T1000 (cell line): ENCODE measurements around the gene EGFR.
A peak's percentile ranks its signal among the peaks of the same experiment; 100 is the strongest.
"Not testable (repeated sequence)": the region's sequence is repeated elsewhere in the genome, so short reads cannot be mapped to it uniquely, and the experiment has no call there.

ENCODE experiments used
- DNase-seq: peaks from one replicate; lab custom pipeline; 2025; ENCODE audit warnings: mixed read lengths; lab: John Stamatoyannopoulos, UW

The EGFR gene

GRCh38 chr7:55013851-55014250 is 5.0 kb upstream of the EGFR start:
- no peak for DNase-seq

DNA sequence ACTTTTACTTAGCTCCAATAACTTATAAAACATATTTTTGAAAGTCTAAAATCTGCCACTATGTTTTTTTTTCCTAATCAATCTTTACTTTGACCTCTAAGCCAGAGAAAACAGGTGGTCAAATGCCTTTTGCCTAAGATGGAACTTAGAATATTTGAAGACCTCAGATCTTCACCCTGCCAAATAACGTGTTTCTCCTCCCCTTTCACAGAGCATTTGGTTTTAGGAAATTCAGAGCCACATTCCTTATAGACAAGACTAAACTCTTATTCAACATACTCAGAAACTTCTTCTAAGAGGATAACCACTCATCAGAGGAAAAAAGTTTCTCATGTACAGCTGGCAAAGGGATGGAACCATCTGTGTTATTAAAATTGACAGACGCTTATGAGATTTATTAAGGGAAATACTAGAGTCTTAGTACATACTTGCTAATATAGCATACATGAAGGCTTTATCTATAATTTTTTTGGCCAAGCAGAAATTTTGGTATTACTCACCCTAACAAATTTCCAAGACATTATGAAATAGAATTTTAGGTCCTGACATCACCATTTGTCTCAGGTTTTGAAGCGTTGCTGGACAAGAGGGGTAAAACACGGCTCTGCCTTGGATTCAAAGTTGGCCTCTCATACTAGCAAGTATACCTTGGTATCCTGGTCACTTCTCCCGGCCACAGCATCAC is 2.6 kb upstream of the EGFR start:
- no peak for DNase-seq

GRCh38 chr7:55016746-55017090 is 2.1 kb upstream of the EGFR start:
- no peak for DNase-seq

DNA sequence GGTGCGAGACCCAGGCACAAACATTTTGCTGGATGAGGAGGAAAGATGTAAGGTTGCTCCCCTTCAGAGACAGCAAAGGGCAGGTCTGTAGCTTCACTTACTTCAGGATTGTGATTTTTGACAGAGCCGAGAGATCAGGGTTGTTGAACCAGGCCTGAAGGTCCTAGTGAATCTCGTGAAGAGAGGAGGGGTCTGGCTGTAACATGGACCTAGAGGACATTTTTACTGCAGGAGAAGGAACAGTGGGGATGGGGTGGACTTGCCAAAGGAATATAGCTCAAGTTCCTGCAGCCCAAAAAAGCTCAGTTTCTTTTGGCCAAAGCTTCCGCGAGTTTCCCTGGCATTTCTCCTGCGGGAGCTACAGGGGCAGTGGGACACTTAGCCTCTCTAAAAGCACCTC is 976 bp upstream of the EGFR start:
- no peak for DNase-seq

DNA sequence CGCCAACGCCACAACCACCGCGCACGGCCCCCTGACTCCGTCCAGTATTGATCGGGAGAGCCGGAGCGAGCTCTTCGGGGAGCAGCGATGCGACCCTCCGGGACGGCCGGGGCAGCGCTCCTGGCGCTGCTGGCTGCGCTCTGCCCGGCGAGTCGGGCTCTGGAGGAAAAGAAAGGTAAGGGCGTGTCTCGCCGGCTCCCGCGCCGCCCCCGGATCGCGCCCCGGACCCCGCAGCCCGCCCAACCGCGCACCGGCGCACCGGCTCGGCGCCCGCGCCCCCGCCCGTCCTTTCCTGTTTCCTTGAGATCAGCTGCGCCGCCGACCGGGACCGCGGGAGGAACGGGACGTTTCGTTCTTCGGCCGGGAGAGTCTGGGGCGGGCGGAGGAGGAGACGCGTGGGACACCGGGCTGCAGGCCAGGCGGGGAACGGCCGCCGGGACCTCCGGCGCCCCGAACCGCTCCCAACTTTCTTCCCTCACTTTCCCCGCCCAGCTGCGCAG is 424 bp downstream of the EGFR start:
- no peak for DNase-seq

GRCh38 chr7:55019691-55020465 is 1.1 kb downstream of the EGFR start:
- peak; percentile 16 for DNase-seq

- DNase-seq = no peak
Measured at GRCh38 chr7:55020466-55020871, 1.7 kb downstream of the EGFR start.

- no peak for DNase-seq
Measured at GRCh38 chr7:55021053-55021452, 2.2 kb downstream of the EGFR start.

DNA sequence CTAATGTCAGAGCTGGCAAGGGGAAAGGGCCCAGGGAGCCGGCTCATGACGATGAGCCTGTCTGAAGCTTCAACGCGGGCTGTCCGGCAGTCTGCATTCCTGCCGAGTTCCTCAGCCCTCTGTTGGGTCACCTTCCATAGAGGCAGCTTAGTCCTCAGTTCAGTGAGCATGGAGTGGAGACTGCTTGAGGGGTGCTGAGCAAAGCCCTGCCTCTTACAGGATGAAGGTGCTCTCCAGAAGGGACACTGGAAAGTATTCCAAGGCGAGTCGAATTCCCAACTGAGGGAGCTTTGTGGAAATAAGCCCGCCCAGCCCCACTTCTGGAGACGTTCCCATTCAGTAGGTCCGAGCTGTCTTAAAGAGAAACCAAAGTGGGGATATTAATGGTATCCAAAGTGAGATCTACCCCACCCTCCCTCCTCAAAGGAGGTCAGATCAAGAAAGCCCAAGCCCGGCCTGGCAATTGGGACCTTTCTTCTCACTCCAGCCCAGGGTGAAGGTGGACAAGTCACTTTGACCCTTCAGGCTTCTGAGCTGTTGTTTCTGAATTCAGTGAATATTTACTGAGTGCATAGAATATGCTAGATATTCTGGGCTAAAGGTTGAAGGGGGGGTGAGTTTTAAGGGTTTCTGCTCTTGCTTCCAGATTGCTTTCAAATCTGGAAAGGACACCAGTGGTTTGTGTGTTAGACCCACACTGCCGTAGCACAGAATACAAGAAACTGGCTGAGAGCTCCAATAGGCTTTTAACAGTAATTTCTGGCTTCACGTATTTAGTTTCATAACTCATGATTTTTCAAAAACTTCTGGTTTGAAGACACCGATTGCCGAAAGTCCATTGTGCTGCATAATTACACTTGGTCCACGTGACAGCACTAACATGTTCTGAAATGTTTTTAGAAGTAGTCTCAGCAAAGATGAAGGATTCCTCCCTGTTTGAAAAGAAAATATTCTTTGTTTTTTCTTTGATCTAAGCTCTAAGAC is 3.5 kb downstream of the EGFR start:
- DNase-seq = no peak

- DNase-seq = no peak
Measured at GRCh38 chr7:55023841-55024505, 5.2 kb downstream of the EGFR start.

GRCh38 chr7:55024776-55025175 is 6.0 kb downstream of the EGFR start:
- DNase-seq = no peak

GRCh38 chr7:55026086-55026790 is 7.4 kb downstream of the EGFR start:
- no peak for DNase-seq

GRCh38 chr7:55026867-55027490 is 8.2 kb downstream of the EGFR start:
- no peak for DNase-seq

DNA sequence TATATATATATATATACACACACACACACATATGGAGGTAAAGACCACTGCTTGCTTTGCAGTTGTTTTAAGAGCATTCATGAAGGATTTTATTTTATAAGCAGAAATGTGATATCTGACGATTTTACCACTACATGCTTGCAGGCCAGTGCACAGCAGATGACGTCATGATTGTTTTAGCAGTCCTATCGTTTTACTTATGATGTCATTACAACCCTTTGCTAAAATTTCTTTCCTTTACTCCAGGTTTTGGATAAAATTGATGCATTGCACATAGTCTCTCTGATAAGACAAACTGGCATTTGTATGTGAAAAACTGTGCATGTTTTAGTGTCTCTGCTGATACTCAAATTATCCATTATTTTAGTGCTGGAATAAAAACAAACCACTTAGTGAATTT is 9.2 kb downstream of the EGFR start:
- DNase-seq = no peak

GRCh38 chr7:55030314-55030713 is 11.5 kb downstream of the EGFR start:
- no peak for DNase-seq

DNA sequence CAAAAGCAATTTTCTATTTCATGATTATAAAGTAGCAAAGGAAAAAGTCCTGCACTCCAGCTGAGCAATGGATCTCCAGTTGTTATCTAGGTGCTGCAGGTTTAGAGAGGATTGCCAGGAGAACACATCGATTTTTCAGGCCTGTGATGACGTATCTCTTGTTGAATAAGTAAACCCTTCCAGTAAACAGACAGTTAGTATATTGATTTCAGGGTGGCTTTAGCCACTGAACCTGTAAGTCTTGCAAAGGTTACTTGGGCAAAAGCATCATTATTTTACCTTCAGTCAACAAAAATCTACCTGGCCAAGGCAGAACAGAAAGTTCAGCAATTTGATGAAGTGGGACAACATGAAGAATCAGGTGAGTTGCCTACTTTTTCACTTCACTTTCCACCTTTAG is 12.3 kb downstream of the EGFR start:
- DNase-seq = no peak

GRCh38 chr7:55032069-55032699 is 13.4 kb downstream of the EGFR start:
- DNase-seq = no peak

DNA sequence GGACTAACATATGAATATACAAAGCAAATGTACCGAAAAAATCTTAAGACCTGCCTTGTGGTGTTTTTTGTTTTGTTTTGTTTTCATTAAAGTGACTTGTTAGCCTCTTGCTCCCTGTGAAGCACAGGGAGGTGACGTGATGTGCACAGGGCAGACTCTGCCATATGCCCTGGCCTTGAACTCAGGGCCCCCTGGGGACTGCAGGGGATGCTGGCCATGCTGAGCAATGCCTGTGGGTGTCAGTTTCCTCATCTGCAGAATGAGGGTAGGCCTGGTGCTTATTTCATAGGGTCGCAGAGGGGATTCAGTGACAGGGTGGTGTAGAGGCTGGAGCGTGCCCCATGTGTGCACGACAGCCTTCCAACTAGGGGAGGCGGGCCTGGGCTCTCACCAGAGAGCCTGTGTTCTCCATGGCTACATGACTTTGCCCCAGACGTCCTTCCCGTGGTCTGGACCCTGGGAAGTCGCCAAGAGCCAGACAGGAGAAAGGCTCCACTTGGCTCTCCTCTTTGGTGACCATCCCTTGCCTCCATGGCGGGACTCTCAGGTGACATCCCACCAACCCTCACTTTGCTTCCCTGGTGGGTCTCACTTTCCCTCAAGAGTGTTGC is 14.5 kb downstream of the EGFR start:
- no peak for DNase-seq

DNA sequence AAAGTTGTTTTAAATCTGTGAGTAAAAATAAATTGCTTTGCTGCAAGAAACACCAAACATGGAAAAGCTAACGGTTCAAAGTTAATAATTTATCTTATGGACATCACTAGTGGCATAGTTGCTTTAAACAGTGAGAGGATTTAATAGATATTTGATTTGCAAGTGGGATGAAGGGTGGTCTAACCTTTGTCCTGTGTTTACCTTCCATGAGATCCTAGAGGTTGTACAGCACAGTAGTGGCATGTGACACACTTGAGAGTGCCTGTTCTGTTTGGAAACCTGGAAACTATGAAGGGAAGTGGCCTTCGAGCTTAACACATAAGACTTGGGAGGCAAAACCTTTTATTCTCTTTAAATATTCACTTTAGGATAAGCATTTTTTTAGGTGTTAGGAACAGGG is 16.0 kb downstream of the EGFR start:
- DNase-seq = no peak

GRCh38 chr7:55035410-55035809 is 16.6 kb downstream of the EGFR start:
- DNase-seq = not testable (repeated sequence)
